ENCODE data around the gene HBE1.
"Not testable (repeated sequence)": the region's sequence is repeated elsewhere in the genome, so short reads cannot be mapped to it uniquely, and the experiment has no call there.

HBE1 gene

GRCh38 chr11:5303626-5304025 lies 33.9 kb upstream of the HBE1 start:
- DNase-seq, result no peak
- Mint-ChIP-seq H3K27me3 (ENCODE audit: low read depth, poor library complexity) (no peaks in the 10 kb centered on the region), H3K4me1 (no peaks in the 10 kb centered on the region), H3K9me3 (no peaks in the 10 kb centered on the region), H3K36me3 (ENCODE audit: low read depth) (no peaks in the 10 kb centered on the region), H3K27ac (no peak overlapping the region), H3K4me3 (no peak overlapping the region)
- no peak for TF ChIP-seq CTCF (IDR thresholded peaks at IDR 0.05)

GRCh38 chr11:5301846-5302245 lies 32.1 kb upstream of the HBE1 start, which contains the start of gene OR51B4:
OR51B4 (minus strand) TSS chr11:5301946; CDS start chr11:5301946, 0 bp downstream.
- Mint-ChIP-seq H3K27me3 (ENCODE audit: low read depth, poor library complexity) (no peaks in the 10 kb centered on the region), H3K4me1 (no peaks in the 10 kb centered on the region), H3K36me3 (ENCODE audit: low read depth) (no peaks in the 10 kb centered on the region), H3K9me3 (no peaks in the 10 kb centered on the region), H3K4me3 (no peak within 1 kb of the TSS), H3K27ac (no peak within 1 kb of the TSS)
- no peak for TF ChIP-seq CTCF (IDR thresholded peaks at IDR 0.05)
- DNase-seq, result no peak

- H3K4me1 Mint-ChIP-seq, result no peaks in the 10 kb centered on the region
- TF ChIP-seq CTCF (IDR thresholded peaks at IDR 0.05), result no peak
- H3K9me3 Mint-ChIP-seq, result no peaks in the 10 kb centered on the region
- no peaks in the 10 kb centered on the region for H3K36me3 Mint-ChIP-seq (ENCODE audit: low read depth)
- no peak overlapping the region for H3K27ac Mint-ChIP-seq
- H3K27me3 Mint-ChIP-seq (ENCODE audit: low read depth, poor library complexity), result no peaks in the 10 kb centered on the region
- no peak for DNase-seq
- no peak overlapping the region for H3K4me3 Mint-ChIP-seq
These were observed 30.5 kb upstream of the HBE1 start for GRCh38 chr11:5300251-5300650.

- Mint-ChIP-seq H3K36me3 (ENCODE audit: low read depth) (no peaks in the 10 kb centered on the region), H3K27ac (no peak overlapping the region), H3K4me3 (no peak overlapping the region), H3K9me3 (no peaks in the 10 kb centered on the region), H3K27me3 (ENCODE audit: low read depth, poor library complexity) (peaks cover 2% of the 10 kb centered on the region), H3K4me1 (no peaks in the 10 kb centered on the region)
- DNase-seq, result no peak
- no peak for TF ChIP-seq CTCF (IDR thresholded peaks at IDR 0.05)
These were observed 28.7 kb upstream of the HBE1 start for GRCh38 chr11:5298451-5298850.

GRCh38 chr11:5297721-5298323 lies 28.1 kb upstream of the HBE1 start:
- H3K4me3 Mint-ChIP-seq, result no peak overlapping the region
- H3K9me3 Mint-ChIP-seq, result no peaks in the 10 kb centered on the region
- DNase-seq, result no peak
- no peak overlapping the region for H3K27ac Mint-ChIP-seq
- TF ChIP-seq CTCF (IDR thresholded peaks at IDR 0.05), result no peak
- peaks cover 2% of the 10 kb centered on the region for H3K27me3 Mint-ChIP-seq (ENCODE audit: low read depth, poor library complexity)
- no peaks in the 10 kb centered on the region for H3K4me1 Mint-ChIP-seq
- H3K36me3 Mint-ChIP-seq (ENCODE audit: low read depth), result no peaks in the 10 kb centered on the region

- not testable (repeated sequence) for H3K9me3 Mint-ChIP-seq; H3K36me3 Mint-ChIP-seq (ENCODE audit: low read depth); H3K4me3 Mint-ChIP-seq; H3K4me1 Mint-ChIP-seq; H3K27ac Mint-ChIP-seq; DNase-seq; H3K27me3 Mint-ChIP-seq (ENCODE audit: low read depth, poor library complexity)
These were observed 24.7 kb upstream of the HBE1 start for GRCh38 chr11:5294342-5294995.
